Subcutaneous adipose tissue (tissue), 4 donors: ENCODE results near the gene GMIP. TPM values are rescaled to one million over a fixed set of nuclear protein-coding genes. Genes with fewer than 3 reads are reported as not detected.

ENCODE experiments used
- total RNA-seq, 4 donors: library from RNA; depleted of rRNA; stranded (reverse); fragments of >200 nt; gene quantifications; one replicate each; pipeline ENCODE4 v1.1.0, GENCODE V29; 2016
- TF ChIP-seq, protein P1 (sequence below): fragments of 450-650 bp; IDR thresholded peaks from one replicate; pipeline ENCODE4 v1.5.1; 2016; ENCODE audit warnings: low read depth, mild to moderate bottlenecking, control low read depth, antibody characterized with exemption, moderate library complexity

The GMIP gene
- total RNA-seq, 4 donors from 2014 or later, result 5.2 to 18.9 (median 16.5) TPM

DNA sequence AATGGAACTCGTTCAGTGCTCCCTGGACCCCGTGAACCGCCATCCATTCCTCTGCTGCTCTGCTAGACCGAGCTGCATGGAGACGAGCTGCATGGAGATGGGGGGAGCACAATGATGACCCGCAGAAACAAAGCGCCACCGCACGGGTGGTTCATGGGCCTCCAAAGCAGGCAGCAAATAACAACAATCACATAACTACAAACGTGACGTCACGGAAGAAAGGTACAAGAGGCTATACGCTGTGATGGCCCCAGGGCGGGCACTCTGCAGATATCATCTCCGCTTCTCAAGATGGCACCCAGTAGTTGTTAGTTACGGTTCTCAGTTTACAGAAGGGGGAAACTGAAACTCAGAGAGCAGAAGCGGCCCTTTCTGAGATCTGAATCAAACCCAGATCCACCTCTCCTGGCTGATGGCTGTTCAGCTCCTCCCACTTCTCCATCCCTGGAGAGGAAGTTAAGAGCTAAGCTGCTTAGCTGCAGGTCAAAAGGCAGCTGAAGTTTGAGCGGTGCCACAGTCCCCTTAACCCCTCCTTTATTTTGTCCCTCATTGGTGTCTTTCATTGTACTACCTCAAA lies 18.3 kb upstream of the GMIP start:
- TF ChIP-seq, protein P1, sequence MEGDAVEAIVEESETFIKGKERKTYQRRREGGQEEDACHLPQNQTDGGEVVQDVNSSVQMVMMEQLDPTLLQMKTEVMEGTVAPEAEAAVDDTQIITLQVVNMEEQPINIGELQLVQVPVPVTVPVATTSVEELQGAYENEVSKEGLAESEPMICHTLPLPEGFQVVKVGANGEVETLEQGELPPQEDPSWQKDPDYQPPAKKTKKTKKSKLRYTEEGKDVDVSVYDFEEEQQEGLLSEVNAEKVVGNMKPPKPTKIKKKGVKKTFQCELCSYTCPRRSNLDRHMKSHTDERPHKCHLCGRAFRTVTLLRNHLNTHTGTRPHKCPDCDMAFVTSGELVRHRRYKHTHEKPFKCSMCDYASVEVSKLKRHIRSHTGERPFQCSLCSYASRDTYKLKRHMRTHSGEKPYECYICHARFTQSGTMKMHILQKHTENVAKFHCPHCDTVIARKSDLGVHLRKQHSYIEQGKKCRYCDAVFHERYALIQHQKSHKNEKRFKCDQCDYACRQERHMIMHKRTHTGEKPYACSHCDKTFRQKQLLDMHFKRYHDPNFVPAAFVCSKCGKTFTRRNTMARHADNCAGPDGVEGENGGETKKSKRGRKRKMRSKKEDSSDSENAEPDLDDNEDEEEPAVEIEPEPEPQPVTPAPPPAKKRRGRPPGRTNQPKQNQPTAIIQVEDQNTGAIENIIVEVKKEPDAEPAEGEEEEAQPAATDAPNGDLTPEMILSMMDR, result no peak

DNA sequence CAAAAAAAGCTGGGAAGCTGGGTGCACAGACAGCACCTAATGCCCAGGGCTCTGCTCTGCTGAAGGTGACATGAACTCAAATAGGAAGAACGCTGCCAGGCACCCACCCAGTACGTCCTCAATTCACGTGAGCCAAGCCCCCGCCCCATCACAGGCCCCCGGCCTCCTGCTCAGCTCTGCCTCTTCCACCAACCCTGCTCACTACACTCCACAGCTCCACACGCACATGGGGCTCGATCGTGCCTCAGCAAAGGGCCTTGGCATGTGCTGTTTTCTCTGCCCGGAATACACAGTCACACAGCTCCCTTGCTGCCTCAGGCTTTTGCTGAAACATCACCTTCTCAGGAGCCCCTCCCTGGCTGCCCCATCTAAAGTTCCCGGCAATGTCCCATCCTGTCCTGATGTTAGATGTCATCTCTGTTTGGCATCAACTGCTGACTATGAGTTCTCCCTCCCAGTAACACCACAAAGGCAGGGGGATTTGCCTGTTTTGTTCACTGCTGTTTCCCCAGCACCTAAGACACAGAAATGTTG lies 17.8 kb upstream of the GMIP start:
- TF ChIP-seq, protein P1, result no peak

DNA sequence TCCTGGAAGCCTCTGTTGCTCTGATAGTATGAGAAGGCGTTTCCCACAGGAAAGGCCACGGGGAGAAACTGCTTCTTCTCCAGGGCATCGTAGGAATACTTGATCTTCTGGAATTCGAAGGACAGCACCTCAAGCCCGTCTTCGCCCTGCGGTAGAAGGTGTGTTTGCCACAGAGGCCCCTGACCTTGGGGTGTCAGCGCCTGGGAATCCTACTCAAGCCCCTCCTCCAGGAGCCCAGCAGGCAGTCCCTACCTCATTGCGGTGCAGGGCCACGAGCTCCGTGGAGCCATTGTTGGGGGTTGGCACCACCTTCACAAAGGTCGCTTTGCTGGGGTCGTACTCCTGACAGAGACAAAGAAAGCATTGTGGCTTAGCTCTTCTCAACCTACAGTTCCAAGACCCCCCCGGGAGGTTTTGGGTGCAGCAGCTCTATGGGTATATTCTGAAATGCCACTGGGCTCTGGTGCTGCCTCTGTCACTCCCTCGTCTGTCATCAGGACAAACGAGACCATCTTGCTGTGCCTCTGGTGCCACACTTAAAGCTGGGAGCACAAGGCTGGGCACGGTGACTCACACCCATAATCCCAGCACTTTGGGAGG lies 16.3 kb upstream of the GMIP start:
- TF ChIP-seq, protein P1, result no peak

DNA sequence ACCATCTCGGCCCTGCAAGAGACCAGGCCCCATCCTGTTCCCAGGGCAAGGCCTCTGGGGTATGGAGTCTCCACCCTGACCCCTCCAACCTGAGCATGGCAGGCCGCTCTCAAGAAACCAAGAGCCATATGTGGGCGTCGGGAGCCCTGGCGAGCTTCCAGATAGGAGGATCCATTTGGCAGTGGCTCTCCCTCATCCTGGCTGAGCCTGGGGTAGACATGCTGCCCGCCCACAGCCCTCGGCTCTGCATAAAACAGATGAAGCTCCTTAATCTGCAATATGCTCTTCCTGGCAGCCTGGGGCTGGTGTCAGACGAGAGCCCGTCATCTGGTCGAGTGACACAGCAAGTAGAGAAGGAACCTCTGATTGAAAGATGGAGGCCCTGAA lies 13.9 kb upstream of the GMIP start:
- TF ChIP-seq, protein P1, result no peak

DNA sequence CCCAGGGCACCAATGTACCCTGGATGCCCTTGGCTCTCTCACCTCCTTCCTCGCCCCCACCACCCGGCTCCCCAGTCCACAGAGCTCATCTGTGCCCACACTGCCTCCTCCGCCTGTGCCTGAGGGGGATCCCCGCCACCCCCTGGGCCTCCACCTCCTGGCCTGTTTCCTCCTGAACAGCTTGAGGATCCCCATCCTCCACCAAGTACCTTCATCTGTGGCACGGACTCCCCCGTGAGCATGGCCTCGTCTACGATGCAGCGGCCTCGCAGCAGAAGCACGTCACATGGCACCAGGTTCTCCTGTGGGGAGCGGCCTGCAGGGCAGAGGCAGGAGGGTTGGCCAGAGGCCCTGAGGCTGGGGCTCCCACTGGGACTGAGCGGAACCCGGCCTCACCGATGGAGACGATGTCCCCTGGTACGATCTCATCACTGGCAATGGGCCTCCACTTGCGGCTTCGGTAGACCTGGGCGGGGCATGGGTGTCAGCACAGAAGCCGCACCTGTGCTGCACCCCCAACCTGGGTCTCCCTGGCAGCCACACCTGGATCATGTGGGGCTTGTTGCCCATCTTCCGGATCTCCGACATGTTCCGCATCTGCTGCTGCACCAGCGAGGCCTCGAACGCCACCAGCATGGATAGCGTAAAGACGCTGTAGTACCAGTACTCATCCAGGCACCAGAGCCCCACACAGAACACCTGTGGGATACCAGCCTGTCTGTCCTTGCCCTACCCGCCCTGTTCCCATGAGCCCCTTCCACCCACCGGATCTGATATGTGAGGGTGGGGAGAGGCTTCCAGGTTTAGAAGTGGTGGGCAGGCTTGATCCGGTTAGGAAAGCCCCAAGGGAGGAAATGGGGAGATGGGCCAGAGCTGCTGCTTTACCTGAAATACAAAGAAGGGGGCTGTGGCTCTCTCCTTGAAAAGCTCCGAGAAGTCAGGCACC lies 13.3 kb upstream of the GMIP start:
- TF ChIP-seq, protein P1, result no peak

DNA sequence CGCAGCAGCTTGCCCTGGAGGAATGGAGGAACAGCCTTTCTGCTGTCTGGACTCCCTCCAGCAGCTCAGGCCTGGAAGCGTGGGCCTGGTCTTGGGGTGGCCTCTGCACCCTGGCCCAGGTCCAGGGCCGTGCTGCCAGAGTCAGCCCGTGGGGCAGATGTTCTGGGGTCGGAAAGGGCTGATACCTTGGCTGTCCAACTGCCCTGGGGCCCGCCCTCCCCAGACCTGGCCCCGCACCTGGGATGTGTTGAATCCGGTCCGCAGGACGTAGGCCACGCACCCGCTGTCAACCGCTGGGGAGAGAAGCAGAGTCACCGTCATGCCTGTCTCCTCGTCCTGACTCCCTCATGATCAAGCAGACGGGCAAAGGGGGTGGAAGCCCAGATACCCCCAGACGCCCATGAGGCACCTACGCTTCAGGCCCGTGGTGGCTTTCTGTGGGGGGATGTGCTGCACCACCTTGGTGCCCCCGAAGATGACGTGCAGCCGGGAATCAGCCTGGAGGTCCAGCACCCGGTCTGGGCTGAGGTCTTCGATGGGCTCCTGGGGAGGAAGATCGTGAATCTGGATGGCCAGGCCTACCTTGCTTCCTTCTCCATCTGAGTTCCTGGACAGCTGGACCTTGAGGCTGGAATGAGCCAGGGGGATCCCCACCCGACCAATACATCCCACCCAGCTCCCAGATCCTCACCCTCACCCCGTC lies 12.3 kb upstream of the GMIP start:
- TF ChIP-seq, protein P1, result no peak
